GOT3 (cell line): ENCODE measurements around the gene RCSD1.

ENCODE experiments used
- DNase-seq: peaks from one replicate; lab custom pipeline; 2025; ENCODE audit warnings: mixed read lengths; lab: John Stamatoyannopoulos, UW

RCSD1 gene

DNA sequence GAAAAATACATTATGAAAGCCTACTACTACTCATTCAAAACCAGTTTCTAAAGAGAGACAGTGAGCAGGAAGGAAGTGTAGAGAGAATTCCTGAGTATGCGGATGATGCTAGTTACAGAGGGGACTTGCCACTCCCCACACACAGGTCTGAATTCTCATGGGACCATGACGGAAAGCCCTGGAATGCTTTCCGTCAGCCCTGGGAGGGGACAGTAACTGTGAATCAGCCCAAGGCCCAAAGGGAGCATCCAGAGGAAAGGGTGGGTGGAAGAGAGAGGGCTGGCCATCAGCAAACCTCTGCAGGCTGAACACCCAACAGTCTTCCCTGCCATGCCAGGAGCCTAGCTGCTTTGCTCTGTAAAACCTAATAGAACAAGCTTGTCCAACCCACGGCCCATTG lies 36.4 kb downstream of the RCSD1 start:
- no peak for DNase-seq

GRCh38 chr1:167667536-167667935 lies 37.5 kb downstream of the RCSD1 start:
- no peak for DNase-seq

DNA sequence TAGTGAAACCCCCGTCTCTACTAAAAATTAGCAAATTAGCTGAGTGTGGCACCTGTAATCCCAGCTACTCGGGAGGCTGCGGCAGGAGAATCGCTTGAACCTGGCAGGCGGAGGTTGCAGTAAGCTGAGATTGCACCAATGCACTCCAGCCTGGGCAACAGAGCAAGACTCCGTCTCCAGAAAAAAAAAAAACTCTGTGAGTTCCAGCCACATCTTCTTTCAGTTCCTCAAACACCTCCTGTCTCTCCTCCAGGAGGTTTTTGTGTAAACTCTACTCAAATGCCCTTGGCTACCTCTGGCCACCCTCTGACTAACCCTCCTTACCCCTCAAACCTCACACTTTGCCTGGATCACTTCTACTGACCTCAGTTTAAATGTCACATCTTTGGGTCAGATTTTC lies 38.1 kb downstream of the RCSD1 start:
- DNase-seq, result no peak

DNA sequence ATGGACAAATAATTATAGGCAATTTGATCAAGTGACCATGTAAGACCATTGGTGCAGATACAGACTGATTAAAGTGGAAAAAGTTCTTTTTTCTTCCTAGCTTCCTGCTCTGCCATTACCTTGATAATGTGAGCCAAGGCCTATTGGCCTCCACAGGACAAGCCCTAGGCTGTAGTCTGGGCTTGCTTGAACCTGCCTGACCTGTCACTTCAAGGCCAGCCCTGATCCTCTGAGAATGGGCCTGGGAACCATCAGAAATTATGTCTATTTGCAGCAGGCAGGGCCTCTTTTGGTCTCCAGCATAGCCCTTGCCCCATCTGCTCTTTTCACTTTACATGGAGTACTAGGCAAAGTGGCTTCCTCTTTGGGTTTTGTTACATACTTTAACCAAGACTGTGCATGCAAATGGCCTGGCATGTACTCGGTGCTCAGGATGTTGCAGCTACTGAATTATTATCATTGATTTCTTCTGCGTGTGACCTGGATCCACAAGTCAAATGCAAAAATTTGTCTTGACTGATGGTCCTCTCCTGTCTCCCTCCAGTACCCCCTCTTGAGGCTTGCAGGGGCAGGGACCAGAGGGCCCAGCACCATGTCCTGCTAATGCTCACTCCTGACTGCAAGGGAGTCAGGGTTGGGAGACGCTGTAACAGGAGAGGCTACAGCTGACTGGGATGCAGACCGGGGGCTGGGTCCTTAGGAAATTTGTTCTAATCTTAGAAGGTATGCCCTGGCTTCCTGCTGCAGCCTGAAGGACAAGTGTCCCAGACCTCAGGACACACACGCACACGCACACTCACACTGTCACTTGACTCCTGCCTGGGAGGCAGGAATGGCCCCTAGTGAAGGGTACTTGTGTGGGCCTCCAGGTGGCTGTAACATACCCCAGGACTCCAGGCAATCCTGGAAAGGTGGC lies 39.4 kb downstream of the RCSD1 start:
- DNase-seq, result no peak

- DNase-seq, result no peak
These were observed 40.5 kb downstream of the RCSD1 start for GRCh38 chr1:167670563-167670962.

DNA sequence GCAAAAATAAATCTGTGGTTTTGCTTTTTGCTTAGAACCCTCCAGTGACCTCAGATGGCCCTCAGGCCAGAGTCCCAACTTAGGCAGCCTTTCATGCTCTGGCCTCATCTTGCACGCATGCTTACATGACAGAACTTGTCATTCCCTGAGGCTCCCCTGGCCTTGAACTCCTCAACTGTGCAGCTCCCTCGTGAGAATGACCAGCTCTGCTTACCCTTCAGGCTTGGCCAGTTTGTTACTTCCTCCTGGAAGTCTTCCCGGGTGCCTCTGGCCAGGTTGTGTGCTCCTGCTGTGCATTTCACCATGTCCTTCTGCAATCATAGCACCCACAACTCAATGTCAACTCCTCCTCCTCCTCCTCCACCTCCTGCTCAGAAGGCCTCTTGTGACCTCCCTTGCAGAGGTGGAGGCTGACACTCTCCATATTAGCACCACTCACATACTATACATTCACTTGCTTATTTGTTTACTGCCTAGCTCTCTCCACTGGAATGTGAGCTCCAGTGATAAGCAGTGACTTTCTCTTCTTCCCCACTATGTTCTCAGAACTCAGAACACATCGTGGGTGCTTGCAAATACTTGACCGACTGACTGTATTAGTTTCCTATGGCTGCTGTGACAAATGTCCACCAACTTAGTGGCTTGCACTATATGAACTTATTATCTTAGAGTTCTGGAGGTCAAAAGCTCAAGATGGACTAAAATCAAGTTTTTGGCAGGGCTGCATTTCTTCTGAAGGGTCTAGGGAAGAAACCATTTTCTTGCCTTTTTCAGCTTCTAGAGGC lies 41.9 kb downstream of the RCSD1 start:
- DNase-seq, result no peak

DNA sequence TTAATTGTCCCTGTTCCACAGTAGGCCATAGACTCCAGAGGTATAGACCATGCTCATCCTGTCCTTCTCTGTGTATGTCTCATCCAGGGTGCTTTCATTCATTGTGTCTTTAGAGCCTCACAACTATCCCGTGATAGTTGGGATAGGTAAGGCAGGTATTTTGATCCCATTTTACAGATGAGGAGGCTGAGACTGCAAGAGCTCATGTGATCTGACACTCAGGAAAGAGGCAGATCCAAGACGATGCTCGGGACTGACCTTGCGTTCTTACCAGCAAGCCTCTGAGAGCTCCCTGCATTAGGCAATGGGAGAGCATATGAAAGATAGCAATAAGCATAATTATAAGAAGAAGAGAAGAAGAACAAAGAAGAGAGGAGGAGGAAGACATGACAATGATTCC lies 42.8 kb downstream of the RCSD1 start:
- no peak for DNase-seq

DNA sequence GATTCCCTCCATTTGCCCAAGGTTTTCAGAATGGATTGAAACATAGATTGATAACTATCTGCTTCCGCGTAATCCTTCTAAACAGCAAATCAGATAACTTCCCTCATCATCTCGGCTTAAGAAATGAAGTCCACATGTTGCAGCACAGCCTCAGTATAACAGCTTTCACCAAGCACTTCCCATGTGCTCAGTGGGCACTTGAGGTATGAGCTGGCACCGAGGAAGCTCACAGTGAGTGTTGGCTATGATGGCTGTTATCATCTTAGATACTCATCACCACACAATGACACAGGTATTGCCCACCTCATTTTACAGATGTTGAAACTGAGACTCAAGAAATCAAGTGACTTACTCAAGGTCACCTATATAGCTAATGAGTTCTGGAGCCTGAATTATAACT lies 43.2 kb downstream of the RCSD1 start:
- DNase-seq, result no peak

GRCh38 chr1:167674156-167674555 lies 44.1 kb downstream of the RCSD1 start:
- no peak for DNase-seq

GRCh38 chr1:167675440-167675839 lies 45.4 kb downstream of the RCSD1 start:
- DNase-seq, result no peak

- DNase-seq, result no peak
These were observed 46.3 kb downstream of the RCSD1 start for GRCh38 chr1:167676205-167676915.

DNA sequence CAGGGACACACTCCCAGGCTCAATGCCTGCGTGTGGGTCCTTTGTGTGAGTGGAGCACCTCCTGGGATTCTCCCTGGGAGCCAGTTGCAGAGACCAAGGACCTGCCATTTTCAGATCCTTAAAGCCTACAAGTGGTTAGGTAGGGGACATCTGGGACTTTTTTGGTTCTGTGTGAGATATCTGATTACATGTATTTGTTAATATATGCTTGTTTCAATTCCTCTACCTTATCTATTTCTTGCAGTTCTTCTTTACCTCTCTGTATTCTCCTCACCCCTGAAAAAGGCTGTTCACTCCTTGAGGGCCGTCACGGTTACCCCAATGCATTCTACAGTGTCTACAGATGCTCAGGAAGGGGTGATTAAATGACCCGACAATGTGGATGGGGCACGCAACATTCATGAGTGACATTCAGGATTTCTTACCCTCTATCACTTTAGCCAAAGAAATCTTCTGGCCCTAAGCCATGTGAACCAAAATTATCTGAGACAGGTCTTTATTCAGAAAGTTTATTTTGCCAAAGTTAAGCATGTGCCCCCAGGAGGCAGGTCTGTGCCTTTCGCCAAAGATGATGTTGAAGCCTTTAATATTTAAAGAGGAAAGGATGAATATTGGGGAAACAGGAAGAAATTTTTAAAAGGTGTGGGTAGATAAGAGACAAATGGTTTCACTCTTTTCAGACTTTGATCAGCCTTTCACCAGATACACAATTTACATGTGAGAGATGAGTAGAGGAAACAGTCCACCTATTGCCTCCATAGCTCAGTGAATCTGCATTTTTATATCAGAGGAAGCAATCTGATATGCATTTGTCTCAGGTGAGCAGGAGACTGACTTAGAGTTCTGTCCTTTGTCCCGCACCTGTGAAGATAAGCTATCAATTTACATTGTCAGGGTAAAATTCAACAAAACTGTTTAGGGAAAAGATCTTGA lies 47.1 kb downstream of the RCSD1 start:
- DNase-seq, result no peak

- no peak for DNase-seq
These were observed 48.4 kb downstream of the RCSD1 start for GRCh38 chr1:167678422-167678821.

GRCh38 chr1:167678838-167679237 lies 48.8 kb downstream of the RCSD1 start:
- DNase-seq, result no peak

DNA sequence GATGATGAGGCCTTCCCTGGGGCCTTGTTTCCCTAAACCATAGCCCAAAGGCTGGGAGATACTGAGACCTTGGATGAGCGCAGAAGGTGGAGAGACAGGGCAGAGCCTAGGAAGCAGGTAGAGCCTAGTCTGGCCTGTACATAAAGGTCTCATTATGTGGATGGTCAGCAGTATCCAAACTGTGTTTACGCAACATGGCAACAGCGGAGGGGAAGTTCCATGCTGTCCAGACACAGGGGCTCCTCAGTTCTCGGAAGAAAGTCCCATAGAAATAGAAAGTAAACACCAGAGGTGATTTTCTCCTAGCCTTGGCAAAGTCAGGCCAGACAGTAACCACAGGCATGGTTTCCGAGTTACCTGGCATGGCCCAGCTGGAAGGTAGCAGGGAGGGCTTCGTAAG lies 49.7 kb downstream of the RCSD1 start:
- DNase-seq, result no peak

GRCh38 chr1:167681024-167681423 lies 51.0 kb downstream of the RCSD1 start:
- no peak for DNase-seq

- DNase-seq, result no peak
These were observed 51.5 kb downstream of the RCSD1 start for GRCh38 chr1:167681451-167682098.

GRCh38 chr1:167683226-167683625 lies 53.2 kb downstream of the RCSD1 start:
- DNase-seq, result no peak

- no peak for DNase-seq
These were observed 53.8 kb downstream of the RCSD1 start for GRCh38 chr1:167683641-167684502.

GRCh38 chr1:167685844-167686243 lies 55.8 kb downstream of the RCSD1 start:
- DNase-seq, result no peak
